AG10803 (cell line): ENCODE measurements around the gene IFNL2.
"Not testable (repeated sequence)": the region's sequence is repeated elsewhere in the genome, so short reads cannot be mapped to it uniquely, and the experiment has no call there.

Experiments
- DNase-seq: peaks from one replicate; pipeline ENCODE4 v3.0.0; 2010; ENCODE audit warnings: low read depth
- H3K4me3 ChIP-seq: 2 replicates; pipeline ENCODE4 v1.5.1; 2011; ENCODE audit warnings: mild to moderate bottlenecking, low read length, control low read depth
- CTCF ChIP-seq: conservative IDR thresholded peaks from 2 replicates; pipeline ENCODE4 v1.5.1; 2011; ENCODE audit warnings: mild to moderate bottlenecking, low read length, control low read depth, inconsistent platforms

The IFNL2 gene

GRCh38 chr19:39307046-39307821, 39.0 kb downstream of the IFNL2 start:
- DNase-seq, result no peak
- TF ChIP-seq CTCF, result no peak
- H3K4me3 ChIP-seq, result no peak overlapping the region

- no peak for DNase-seq
- TF ChIP-seq CTCF, result no peak
- H3K4me3 ChIP-seq, result no peak overlapping the region
These were observed 39.8 kb downstream of the IFNL2 start for GRCh38 chr19:39307822-39308530.

GRCh38 chr19:39308531-39309304, 40.5 kb downstream of the IFNL2 start:
- no peak for TF ChIP-seq CTCF
- no peak for DNase-seq
- H3K4me3 ChIP-seq, result no peak overlapping the region

GRCh38 chr19:39309305-39309670, 41.1 kb downstream of the IFNL2 start:
- not testable (repeated sequence) for DNase-seq, H3K4me3 ChIP-seq

GRCh38 chr19:39310558-39311311, 42.5 kb downstream of the IFNL2 start:
- no peak for DNase-seq
- no peak for TF ChIP-seq CTCF
- H3K4me3 ChIP-seq, result no peak overlapping the region

- DNase-seq, result no peak
- no peak for TF ChIP-seq CTCF
- no peak overlapping the region for H3K4me3 ChIP-seq
These were observed 46.0 kb downstream of the IFNL2 start for GRCh38 chr19:39314016-39314728.
